Measurements from ENCODE around the gene OR5W2.
"Not testable (repeated sequence)": the region's sequence is repeated elsewhere in the genome, so short reads cannot be mapped to it uniquely, and the experiment has no call there.

The OR5W2 gene

DNA sequence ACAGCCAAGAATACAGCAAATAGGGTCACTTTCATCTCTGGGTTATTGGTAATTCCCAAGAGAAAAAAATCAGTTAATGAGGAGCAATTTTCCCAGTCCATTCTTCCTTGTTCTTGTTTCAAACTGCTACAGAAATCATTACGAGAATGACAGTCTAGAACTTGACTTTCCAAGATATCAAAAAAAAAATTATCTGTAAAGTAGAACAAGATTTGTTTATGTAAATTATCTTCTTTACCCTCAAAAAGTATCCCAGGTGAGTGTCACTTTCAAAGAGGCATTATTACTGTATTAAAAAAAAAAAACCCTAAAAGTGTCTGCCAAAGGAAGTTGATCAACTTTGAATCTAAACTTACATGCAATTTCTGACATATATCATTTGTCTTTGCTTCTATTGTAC, at the start of gene OR5W2:
Gene OR5W2 (minus strand): TSS at position 101 of the 400 bp plus-strand sequence. CDS start 0 bp downstream, at position 101.
- DNase-seq, result no peak

DNA sequence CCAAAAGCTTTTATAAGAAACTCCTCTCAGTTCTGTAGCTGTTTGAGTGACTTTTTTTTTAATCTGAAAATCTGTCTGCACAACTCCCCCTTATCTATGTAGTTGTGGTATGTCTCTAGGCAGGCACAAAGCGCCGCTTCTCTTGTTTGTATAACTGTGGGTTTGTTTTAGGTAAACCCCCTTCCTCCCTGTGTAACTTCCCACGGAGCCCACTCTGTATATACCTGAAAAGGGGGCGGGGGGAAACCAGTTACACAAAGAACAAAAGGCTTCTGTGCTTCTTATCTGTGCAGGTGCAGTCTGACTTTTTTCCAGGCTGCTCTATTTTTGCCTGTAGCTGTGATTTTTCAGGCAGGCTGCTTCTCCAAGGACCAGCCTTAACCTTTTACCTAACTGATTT, 42.1 kb upstream of the OR5W2 start:
- no peak for DNase-seq

DNA sequence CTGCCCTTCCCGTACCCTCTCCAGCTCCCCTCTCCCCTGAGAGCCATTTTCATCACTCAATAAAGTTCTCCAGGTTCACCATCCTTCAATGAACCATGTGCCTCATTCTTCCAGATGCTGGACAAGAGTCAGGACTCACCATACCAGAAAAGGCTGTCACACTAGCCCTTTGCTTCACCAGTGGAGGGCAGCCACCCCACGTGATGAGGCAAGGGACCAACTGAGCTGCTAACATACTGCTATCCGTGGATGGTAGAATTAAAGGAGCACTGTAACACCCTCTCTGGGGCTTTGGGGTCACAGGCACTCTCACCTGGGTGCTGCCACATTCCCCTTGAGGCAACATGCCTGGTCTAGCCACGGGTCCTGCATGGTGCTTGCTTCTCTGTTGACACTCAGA, 34.9 kb upstream of the OR5W2 start:
- no peak for DNase-seq

- no peak for DNase-seq
Observed at GRCh38 chr11:55942785-55943392, 28.5 kb upstream of the OR5W2 start.

- no peak for DNase-seq
Observed at GRCh38 chr11:55936300-55936699, 21.9 kb upstream of the OR5W2 start, which contains the start of gene OR5I1. OR5I1 (minus strand) TSS chr11:55936400; CDS start chr11:55936400, 0 bp downstream.

- no peak for DNase-seq
Observed at GRCh38 chr11:55920537-55920936, 6.2 kb upstream of the OR5W2 start.

DNA sequence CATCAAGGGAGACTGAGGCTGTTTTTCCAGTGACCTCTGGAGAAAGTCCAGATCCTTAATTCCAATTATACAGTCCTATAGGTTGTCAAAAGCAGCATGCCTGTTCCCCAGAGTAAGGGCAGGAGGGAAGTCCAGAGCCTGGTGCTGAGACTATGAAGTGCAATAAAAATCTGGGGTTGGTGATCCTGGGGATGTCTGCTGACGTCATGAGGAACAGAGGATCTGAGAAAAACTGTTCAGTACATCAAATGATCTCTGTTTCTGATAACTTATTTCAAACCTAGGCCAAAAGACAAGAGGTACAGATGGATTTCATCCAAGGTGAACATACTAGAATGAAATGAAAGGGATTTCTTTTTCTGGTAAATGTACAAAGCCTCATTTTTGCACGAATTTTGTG, 12.1 kb downstream of the OR5W2 start:
- DNase-seq, result no peak

DNA sequence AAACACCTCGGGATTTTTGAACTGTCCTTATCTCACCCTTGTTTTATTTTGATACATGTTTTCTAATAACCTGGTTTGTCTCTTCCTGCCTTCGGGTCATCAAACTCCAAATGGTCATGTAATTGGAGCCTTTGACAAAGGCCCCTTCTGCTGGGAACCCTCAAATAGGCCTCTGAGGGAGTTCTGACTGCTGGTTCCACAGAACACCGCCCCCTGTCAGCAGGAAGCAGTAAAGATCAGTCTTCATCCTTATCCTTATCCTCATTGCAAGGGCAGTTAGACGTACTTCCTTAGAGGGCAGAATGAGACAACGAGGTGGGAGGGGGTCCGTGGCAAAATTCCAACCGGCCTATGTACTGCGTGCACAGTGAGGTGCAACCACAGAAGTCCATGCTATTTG, 19.2 kb downstream of the OR5W2 start:
- no peak for DNase-seq

GRCh38 chr11:55885481-55885880, 28.9 kb downstream of the OR5W2 start:
- not testable (repeated sequence) for DNase-seq

- DNase-seq, result not testable (repeated sequence)
Observed at GRCh38 chr11:55884995-55885394, 29.4 kb downstream of the OR5W2 start.

DNA sequence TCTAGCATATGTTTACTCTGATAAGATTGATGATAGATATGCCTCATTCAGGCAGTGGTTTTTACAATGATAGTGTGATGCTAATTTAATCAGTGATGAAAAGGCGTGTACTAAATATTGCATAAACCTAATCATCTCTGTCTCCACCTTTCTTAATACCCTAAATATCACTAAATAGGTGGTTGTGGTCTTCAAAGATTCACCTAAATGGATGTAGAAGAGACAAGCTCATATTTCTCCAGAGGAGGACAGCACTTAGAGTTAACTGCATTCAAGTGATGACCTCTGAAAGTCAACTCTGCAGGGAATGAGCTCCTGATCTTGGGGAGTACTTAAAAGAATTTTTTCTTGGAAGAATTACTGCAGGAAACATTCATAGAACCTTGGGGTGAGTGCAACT, 31.4 kb downstream of the OR5W2 start, which contains the start of gene TRIM51:
Gene TRIM51 (plus strand): TSS at position 301 of the 400 bp plus-strand sequence. CDS start 2,132 bp downstream, outside the sequence.
- DNase-seq, result not testable (repeated sequence)

DNA sequence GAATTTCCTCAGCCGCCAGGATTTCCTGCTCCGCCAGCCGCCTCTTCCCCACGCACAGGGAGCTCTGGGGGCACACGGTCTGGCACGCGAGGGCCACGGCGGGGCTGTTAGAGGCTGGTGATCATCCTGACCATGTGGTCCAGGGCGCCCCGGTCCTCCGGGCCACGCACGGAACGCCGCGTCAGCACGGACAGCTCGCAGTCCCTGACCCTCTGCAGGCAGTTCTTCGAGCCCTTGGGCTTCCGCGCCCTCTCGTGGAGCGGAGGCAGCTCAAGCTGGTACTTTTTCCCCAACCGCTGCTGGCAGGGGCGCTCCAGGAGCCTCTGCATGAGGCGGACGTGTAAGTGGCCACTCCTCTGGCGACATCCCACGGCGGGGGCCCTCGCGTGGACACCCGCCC, 41.2 kb downstream of the OR5W2 start:
- not testable (repeated sequence) for DNase-seq

DNA sequence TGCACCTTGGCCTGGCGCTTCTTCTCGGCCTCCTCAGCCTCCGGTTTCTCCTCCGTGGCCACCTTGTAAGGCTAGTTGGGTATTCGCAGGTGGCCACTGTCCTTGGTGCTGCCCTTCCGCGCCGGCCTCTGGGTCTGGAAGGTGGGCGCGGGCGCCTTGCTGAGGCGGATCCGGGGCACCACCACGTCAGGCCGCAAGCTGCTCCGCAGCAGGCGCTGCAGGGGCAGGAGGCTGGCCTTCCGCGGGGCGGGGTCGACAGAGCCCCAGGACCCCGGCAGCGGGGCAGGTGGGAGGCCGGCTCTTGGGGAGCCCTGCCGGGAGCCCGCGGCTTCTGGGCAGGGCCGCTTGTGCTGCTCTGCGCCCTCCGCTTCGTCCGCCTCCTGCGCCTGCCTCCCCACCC, 41.7 kb downstream of the OR5W2 start:
- DNase-seq, result not testable (repeated sequence)

DNA sequence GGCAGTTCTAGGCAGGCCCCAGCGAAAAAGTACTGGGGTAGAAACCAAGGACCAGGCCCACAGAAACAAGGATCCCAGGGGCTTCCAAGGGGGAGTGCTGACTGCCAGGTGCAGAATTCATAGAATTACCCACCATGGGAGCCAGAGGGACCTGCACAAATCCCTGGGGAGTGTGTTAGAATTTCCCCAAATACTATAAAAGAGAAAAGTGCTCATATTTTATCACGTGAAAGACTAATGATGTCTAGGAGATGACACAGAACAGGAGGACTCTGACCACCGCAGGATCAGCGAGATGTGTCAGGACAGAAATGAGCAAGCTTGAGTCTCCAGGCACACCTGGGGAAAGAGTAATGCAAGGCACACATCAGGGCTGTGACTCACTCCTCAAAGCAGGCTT, 47.0 kb downstream of the OR5W2 start:
- DNase-seq, result not testable (repeated sequence)
